IMR-90 (cell line): ENCODE data around the gene RPS3A. TPM values are rescaled to one million over a fixed set of nuclear protein-coding genes. Genes with fewer than 3 reads are reported as not detected.
A peak's percentile ranks its signal among the peaks of the same experiment; 100 is the strongest.

Experiments
- ATAC-seq: fragments of 200-7000 bp; cut with Tn5 transposase; 2 replicates; pipeline ENCODE4 v1.9.1; 2020; ENCODE audit warnings: low read depth, mild to moderate bottlenecking, moderate library complexity
- BruUV-seq: library from RNA; stranded (reverse); fragments of 400-500 nt; replicated peaks from 2 replicates; lab custom pipeline; 2021; lab: Mats Ljungman, UMichigan
- CTCF ChIA-PET: fragments of 300-600 bp; formaldehyde crosslinking; extraction: SDS; loops from one replicate; lab custom pipeline; 2021; ENCODE audit warnings: antibody characterized with exemption; lab: Yijun Ruan, JAX
- POLR2A ChIA-PET: fragments of 300-600 bp; sonication (Branson Sonifier 250); formaldehyde crosslinking; loops from one replicate; lab custom pipeline; 2022; ENCODE audit warnings: antibody characterized with exemption; ENCODE audit not compliant: unreplicated experiment; lab: Charles Lee
- DNase-seq: peaks from one replicate; pipeline ENCODE4 v3.0.0; 2013
- H2AFZ ChIP-seq: replicated peaks from 2 replicates; pipeline ENCODE3; 2013; ENCODE audit warnings: low read length, mild to moderate bottlenecking; ENCODE audit not compliant: poor library complexity
- H2AK5ac ChIP-seq: 2 replicates; pipeline ENCODE4 v1.6.1; 2013; ENCODE audit warnings: low read depth, low read length, inconsistent platforms
- H2AK9ac ChIP-seq: replicated peaks from 2 replicates; pipeline ENCODE3; 2013; ENCODE audit warnings: mild to moderate bottlenecking, low read depth, low read length, moderate library complexity; ENCODE audit not compliant: poor library complexity
- H2BK120ac ChIP-seq: 2 replicates; pipeline ENCODE4 v1.6.1; 2013; ENCODE audit warnings: low read depth, low read length, inconsistent platforms
- H2BK15ac ChIP-seq: 3 replicates; pipeline ENCODE4 v1.6.1; 2013; ENCODE audit warnings: low read depth, low read length, inconsistent platforms
- H2BK20ac ChIP-seq: 2 replicates; pipeline ENCODE4 v1.6.1; 2013; ENCODE audit warnings: low read depth, mild to moderate bottlenecking, inconsistent platforms, low read length, moderate library complexity
- H2BK5ac ChIP-seq: 2 replicates; pipeline ENCODE4 v1.6.1; 2013; ENCODE audit warnings: mild to moderate bottlenecking, low read depth, low read length, inconsistent platforms; ENCODE audit not compliant: poor library complexity, severe bottlenecking
- H3K14ac ChIP-seq: replicated peaks from 2 replicates; pipeline ENCODE4 v1.6.1; 2013; ENCODE audit warnings: low read depth, low read length, inconsistent platforms
- H3K18ac ChIP-seq: 2 replicates; pipeline ENCODE4 v1.6.1; 2013; ENCODE audit warnings: low read depth, low read length, control low read depth
- H3K23ac ChIP-seq: 2 replicates; pipeline ENCODE4 v1.6.1; 2013; ENCODE audit warnings: low read depth, low read length, inconsistent platforms
- H3K27ac ChIP-seq: 2 replicates; pipeline ENCODE4 v1.5.1; 2013; ENCODE audit warnings: mild to moderate bottlenecking, control low read depth, low read length; ENCODE audit not compliant: insufficient read depth
- H3K27me3 ChIP-seq: 2 replicates; pipeline ENCODE4 v1.6.1; 2013; ENCODE audit warnings: low read length; ENCODE audit not compliant: control insufficient read depth, insufficient read depth
- H3K36me3 ChIP-seq: 2 replicates; pipeline ENCODE4 v1.6.1; 2013; ENCODE audit warnings: low read length, mixed read lengths; ENCODE audit not compliant: control insufficient read depth, insufficient read depth
- H3K4ac ChIP-seq: 2 replicates; pipeline ENCODE4 v1.6.1; 2013; ENCODE audit warnings: low read depth, low read length, inconsistent platforms
- H3K4me1 ChIP-seq: 2 replicates; pipeline ENCODE4 v1.6.1; 2013; ENCODE audit warnings: low read length, mixed read lengths; ENCODE audit not compliant: control insufficient read depth, insufficient read depth
- H3K4me2 ChIP-seq: 2 replicates; pipeline ENCODE4 v1.6.1; 2013; ENCODE audit warnings: low read depth, mild to moderate bottlenecking, control low read depth, low read length, moderate library complexity
- H3K4me3 ChIP-seq: 2 replicates; pipeline ENCODE4 v1.5.1; 2013; ENCODE audit warnings: low read depth, mild to moderate bottlenecking, control low read depth, low read length, moderate library complexity; ENCODE audit not compliant: insufficient read depth
- H3K56ac ChIP-seq: 2 replicates; pipeline ENCODE4 v1.6.1; 2013; ENCODE audit warnings: low read length, inconsistent platforms; ENCODE audit not compliant: insufficient read depth; ENCODE audit errors: extremely low read depth
- H3K79me1 ChIP-seq, 2 experiments: 2 replicates each; pipeline ENCODE4 v1.6.1; 2013; ENCODE audit warnings: low read length in 2 of 2, inconsistent platforms in 1 of 2, low read depth in 1 of 2
- H3K9ac ChIP-seq: 2 replicates; pipeline ENCODE4 v1.6.1; 2013; ENCODE audit warnings: low read depth, low read length, control low read depth
- H3K9me1 ChIP-seq: 2 replicates; pipeline ENCODE4 v1.6.1; 2013; ENCODE audit warnings: low read length, inconsistent platforms; ENCODE audit not compliant: insufficient read depth
- H3K9me3 ChIP-seq: 2 replicates; pipeline ENCODE4 v1.6.1; 2013; ENCODE audit warnings: low read length; ENCODE audit not compliant: control insufficient read depth, insufficient read depth
- H4K20me1 ChIP-seq: 2 replicates; pipeline ENCODE4 v1.6.1; 2013; ENCODE audit warnings: low read length, inconsistent platforms; ENCODE audit not compliant: insufficient read depth
- H4K5ac ChIP-seq: 2 replicates; pipeline ENCODE4 v1.6.1; 2013; ENCODE audit warnings: mild to moderate bottlenecking, low read depth, low read length, control low read depth
- H4K8ac ChIP-seq, 2 experiments: 2 replicates each; pipeline ENCODE4 v1.6.1; 2013; ENCODE audit warnings: low read depth in 2 of 2, low read length in 2 of 2, control low read depth in 1 of 2, inconsistent platforms in 1 of 2
- H4K91ac ChIP-seq: 2 replicates; pipeline ENCODE4 v1.6.1; 2013; ENCODE audit warnings: low read depth, low read length, inconsistent platforms; ENCODE audit not compliant: insufficient read depth
- BHLHE40 ChIP-seq: fragments of 150-350 bp; IDR thresholded peaks from 2 replicates; pipeline ENCODE4 v1.6.1; 2016; ENCODE audit warnings: mild to moderate bottlenecking, low read depth, low read length
- CEBPB ChIP-seq: IDR thresholded peaks from 2 replicates; pipeline ENCODE4 v1.6.1; 2012; ENCODE audit warnings: low read depth, low read length, improper control_type of control experiment
- CHD1 ChIP-seq: IDR thresholded peaks from 2 replicates; pipeline ENCODE4 v1.6.1; 2012; ENCODE audit warnings: low read depth, low read length, improper control_type of control experiment
- ELK1 ChIP-seq: fragments of 150-350 bp; IDR thresholded peaks from 2 replicates; pipeline ENCODE4 v1.6.1; 2016; ENCODE audit warnings: low read depth, mild to moderate bottlenecking, low read length, moderate library complexity, borderline replicate concordance
- FOS ChIP-seq: fragments of 150-350 bp; IDR thresholded peaks from 2 replicates; pipeline ENCODE4 v1.6.1; 2016; ENCODE audit warnings: low read depth, low read length
- MAFK ChIP-seq: IDR thresholded peaks from 2 replicates; pipeline ENCODE4 v1.6.1; 2012; ENCODE audit warnings: low read depth, low read length, improper control_type of control experiment
- RAD21 ChIP-seq: IDR thresholded peaks from 2 replicates; pipeline ENCODE4 v1.6.1; 2012; ENCODE audit warnings: low read length, improper control_type of control experiment
- RCOR1 ChIP-seq: IDR thresholded peaks from 2 replicates; pipeline ENCODE4 v1.6.1; 2012; ENCODE audit warnings: mild to moderate bottlenecking, low read length, improper control_type of control experiment; ENCODE audit not compliant: insufficient replicate concordance
- SMC3 ChIP-seq: fragments of 150-350 bp; IDR thresholded peaks from 2 replicates; pipeline ENCODE4 v1.6.1; 2016; ENCODE audit warnings: low read depth, mild to moderate bottlenecking, antibody characterized with exemption, low read length, moderate library complexity
- WGBS, 2 experiments: methylation state at CpG; one replicate each; pipeline versions ENCODE4 v1.1.5 to v1.1.7; 2013; ENCODE audit warnings: missing lambda C conversion rate in 2 of 2; ENCODE audit not compliant: insufficient read length in 1 of 2; ENCODE audit errors: extremely low coverage in 2 of 2; 5-methylcytosine and 5-hydroxymethylcytosine counted together
- dilution Hi-C: fragments of 300-500 bp; cut with HindIII; formaldehyde crosslinking; loops from one replicate; pipeline ENCODE4 v1.14.3; 2018; ENCODE audit warnings: low sequenced_read_pairs; ENCODE audit not compliant: unreplicated experiment
- in situ Hi-C: fragments of 300-500 bp; cut with MboI; formaldehyde crosslinking; loops from 3 replicates; pipeline ENCODE4 v1.14.3; 2019; ENCODE audit warnings: low sequenced_read_pairs, inconsistent platforms, mixed read lengths
- intact Hi-C: fragments of 100-400 bp; cut with micrococcal nuclease; formaldehyde crosslinking; loops from 2 replicates; pipeline ENCODE4 v1.10.0; 2022
- polyA plus RNA-seq, 3 experiments: library from polyadenylated mRNA; depleted of rRNA; stranded (reverse); fragments of >200 nt; gene quantifications; 2 replicates each; pipeline ENCODE4 v1.2.3, GENCODE V29; 2012; ENCODE audit warnings: low replicate concordance in 1 of 3
- total RNA-seq: library from RNA; depleted of rRNA; stranded (reverse); fragments of >200 nt; gene quantifications from 2 replicates; pipeline ENCODE4 v1.2.3, GENCODE V29; 2012
- TF ChIP-seq, protein P1 (sequence below): conservative IDR thresholded peaks from 2 replicates; pipeline ENCODE4 v1.5.1; 2012; ENCODE audit warnings: mild to moderate bottlenecking, low read depth, low read length, improper control_type of control experiment

Gene RPS3A
- total and polyA plus RNA-seq, 2 of the 4 experiments (the other 2 are of a cell fraction), result 1,618 to 1,729 TPM

- no peak overlapping the region for H3K27ac ChIP-seq
- in situ Hi-C loops (loop anchor here (25.0 kb wide), 2 partner anchors 495 to 1270 kb away; no protein-coding TSS in a partner anchor), dilution Hi-C loops (no loop called here), intact Hi-C loops (loop anchor here (1.0 to 2.0 kb wide), 3 partner anchors 245 to 495 kb away; no protein-coding TSS in a partner anchor)
- ChIA-PET CTCF (interaction anchor here (1.2 kb wide), 2 partner anchors 256 to 574 kb away, joined by 3 read pairs; no protein-coding TSS in a partner anchor), POLR2A (no interaction called here)
- H2BK120ac ChIP-seq, result no peak overlapping the region
- H2AFZ ChIP-seq, result no peak overlapping the region
- DNase-seq, result peak; percentile 69
- H3K56ac ChIP-seq, result no peak overlapping the region
- no peak overlapping the region for H3K14ac ChIP-seq
- H2BK5ac ChIP-seq, result no peak overlapping the region
- H3K4me3 ChIP-seq, result no peak overlapping the region
- peaks cover 3% of the 10 kb centered on the region for H3K36me3 ChIP-seq
- no peak overlapping the region for H3K4me2 ChIP-seq
- H4K91ac ChIP-seq, result no peak overlapping the region
- TF ChIP-seq RAD21, result peak; percentile 84
- peak; percentile 70 for TF ChIP-seq SMC3
- no peak for TF ChIP-seq MAFK
- no peak for TF ChIP-seq CEBPB
- no peak for TF ChIP-seq RCOR1
- TF ChIP-seq BHLHE40, result no peak
- TF ChIP-seq ELK1, result no peak
- no peak for TF ChIP-seq FOS
- TF ChIP-seq, protein P1, sequence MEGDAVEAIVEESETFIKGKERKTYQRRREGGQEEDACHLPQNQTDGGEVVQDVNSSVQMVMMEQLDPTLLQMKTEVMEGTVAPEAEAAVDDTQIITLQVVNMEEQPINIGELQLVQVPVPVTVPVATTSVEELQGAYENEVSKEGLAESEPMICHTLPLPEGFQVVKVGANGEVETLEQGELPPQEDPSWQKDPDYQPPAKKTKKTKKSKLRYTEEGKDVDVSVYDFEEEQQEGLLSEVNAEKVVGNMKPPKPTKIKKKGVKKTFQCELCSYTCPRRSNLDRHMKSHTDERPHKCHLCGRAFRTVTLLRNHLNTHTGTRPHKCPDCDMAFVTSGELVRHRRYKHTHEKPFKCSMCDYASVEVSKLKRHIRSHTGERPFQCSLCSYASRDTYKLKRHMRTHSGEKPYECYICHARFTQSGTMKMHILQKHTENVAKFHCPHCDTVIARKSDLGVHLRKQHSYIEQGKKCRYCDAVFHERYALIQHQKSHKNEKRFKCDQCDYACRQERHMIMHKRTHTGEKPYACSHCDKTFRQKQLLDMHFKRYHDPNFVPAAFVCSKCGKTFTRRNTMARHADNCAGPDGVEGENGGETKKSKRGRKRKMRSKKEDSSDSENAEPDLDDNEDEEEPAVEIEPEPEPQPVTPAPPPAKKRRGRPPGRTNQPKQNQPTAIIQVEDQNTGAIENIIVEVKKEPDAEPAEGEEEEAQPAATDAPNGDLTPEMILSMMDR, result peak; percentile 87
- no peak for TF ChIP-seq CHD1
- H2BK20ac ChIP-seq, result no peak overlapping the region
- ATAC-seq, result peak; percentile 89
- no peaks in the 10 kb centered on the region; the same call in 1 of the 2 replicates for H3K9me1 ChIP-seq
- H3K4ac ChIP-seq, result no peak overlapping the region
- no TSS peak for BruUV-seq
- WGBS, 2 experiments, result 45% methylated on average over 8 of the region's 14 CpGs; no CpG with 5 or more reads in 1 of the 2 experiments
- no peaks in the 10 kb centered on the region for H3K9me3 ChIP-seq
- H3K79me1 ChIP-seq, result no peaks in the 10 kb centered on the region
- H3K4me1 ChIP-seq, result peaks cover 6% of the 10 kb centered on the region
- H3K27me3 ChIP-seq, result no peaks in the 10 kb centered on the region
- no peak overlapping the region for H3K9ac ChIP-seq
- H3K23ac ChIP-seq, result no peak overlapping the region
- H2AK9ac ChIP-seq, result no peak overlapping the region
- H4K5ac ChIP-seq, result no peak overlapping the region
- no peak overlapping the region for H2BK15ac ChIP-seq
- H4K20me1 ChIP-seq, result no peaks in the 10 kb centered on the region
- no peak overlapping the region for H4K8ac ChIP-seq
- no peak overlapping the region for H3K18ac ChIP-seq
- no peak overlapping the region for H2AK5ac ChIP-seq
Observed at GRCh38 chr4:151117371-151117962, 18.0 kb downstream of the RPS3A start.
